ENCODE data around the gene LRGUK. TPM values are rescaled to one million over a fixed set of nuclear protein-coding genes. Genes with fewer than 3 reads are reported as not detected.

LRGUK gene
- total RNA-seq, 1 experiment from 2014 or later = 1.5 TPM

DNA sequence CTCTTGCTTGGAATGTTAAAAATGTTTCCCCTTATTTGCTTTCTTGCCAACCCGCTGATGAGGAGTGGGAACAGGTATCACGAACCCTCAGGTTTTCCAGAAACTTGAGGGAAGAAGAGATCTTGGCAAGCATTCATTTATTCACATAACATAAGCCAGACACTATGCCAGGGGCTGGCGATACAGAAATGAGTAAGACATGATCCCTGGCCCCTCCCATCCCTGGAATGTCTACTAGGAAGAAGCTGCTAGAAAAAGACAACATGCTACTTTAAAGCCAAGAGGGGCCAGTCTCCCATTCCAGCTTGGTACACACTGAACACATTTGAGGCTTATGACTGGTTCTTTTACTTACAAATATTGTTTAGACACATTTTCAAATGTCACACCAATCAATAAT is 163.1 kb downstream of the LRGUK start:
- H2BK5ac ChIP-seq (ENCODE audit: insufficient read length, low read length) = no peak overlapping the region
- no peak overlapping the region for H2BK20ac ChIP-seq (ENCODE audit: low read depth, low read length, poor library complexity, severe bottlenecking)
- H3K9ac ChIP-seq (ENCODE audit: extremely low read depth, insufficient read length, low read length) = no peak overlapping the region
- H3K4me1 ChIP-seq (ENCODE audit: insufficient read depth, low read length) = no peaks in the 10 kb centered on the region
- no peak overlapping the region for H3K14ac ChIP-seq (ENCODE audit: insufficient read depth, low read length)
- H3K23ac ChIP-seq (ENCODE audit: insufficient read length, low read depth, low read length) = no peak overlapping the region
- no peak overlapping the region for H2BK120ac ChIP-seq (ENCODE audit: low read depth, low read length, poor library complexity, severe bottlenecking)
- no peak overlapping the region for H3K27ac ChIP-seq (ENCODE audit: insufficient read length, low read depth, low read length)
- no peaks in the 10 kb centered on the region for H3K9me3 Mint-ChIP-seq
- H3K56ac ChIP-seq (ENCODE audit: insufficient read length, low read depth, low read length) = no peak overlapping the region
- no peak overlapping the region for H3K18ac ChIP-seq (ENCODE audit: insufficient read length, low read depth, low read length)
- DNase-seq = no peak
- H3K27me3 ChIP-seq (ENCODE audit: insufficient read depth, low read length) = no peaks in the 10 kb centered on the region
- H2BK12ac ChIP-seq (ENCODE audit: insufficient read length, low read depth, low read length) = no peak overlapping the region
- no peaks in the 10 kb centered on the region for H3K79me1 ChIP-seq (ENCODE audit: insufficient read depth, low read depth, low read length, poor library complexity, severe bottlenecking)
- H3T11ph ChIP-seq (ENCODE audit: low read length) = no peak overlapping the region
- H2AFZ ChIP-seq (ENCODE audit: low read length) = no peak overlapping the region
- no peak overlapping the region for H2AK5ac ChIP-seq (ENCODE audit: insufficient read length, low read length)
- H3K27ac Mint-ChIP-seq = no peak overlapping the region
- H4K8ac ChIP-seq (replicated peaks; ENCODE audit: insufficient read length, low read depth, low read length) = no peak overlapping the region
- H3K4me1 Mint-ChIP-seq = peaks cover 9 to 11% of the 10 kb centered on the region in 2 experiments; a peak in 3 of 4 replicates
- no peak overlapping the region for H3K4me3 Mint-ChIP-seq
- no peaks in the 10 kb centered on the region for H3K23me2 ChIP-seq (ENCODE audit: insufficient read length, low read depth, low read length, poor library complexity, severe bottlenecking)
- H3K79me2 ChIP-seq (ENCODE audit: insufficient read depth, low read length) = no peaks in the 10 kb centered on the region
- H3K4me2 ChIP-seq (ENCODE audit: insufficient read depth, insufficient read length, low read length) = no peak overlapping the region
- TF ChIP-seq, protein P1, sequence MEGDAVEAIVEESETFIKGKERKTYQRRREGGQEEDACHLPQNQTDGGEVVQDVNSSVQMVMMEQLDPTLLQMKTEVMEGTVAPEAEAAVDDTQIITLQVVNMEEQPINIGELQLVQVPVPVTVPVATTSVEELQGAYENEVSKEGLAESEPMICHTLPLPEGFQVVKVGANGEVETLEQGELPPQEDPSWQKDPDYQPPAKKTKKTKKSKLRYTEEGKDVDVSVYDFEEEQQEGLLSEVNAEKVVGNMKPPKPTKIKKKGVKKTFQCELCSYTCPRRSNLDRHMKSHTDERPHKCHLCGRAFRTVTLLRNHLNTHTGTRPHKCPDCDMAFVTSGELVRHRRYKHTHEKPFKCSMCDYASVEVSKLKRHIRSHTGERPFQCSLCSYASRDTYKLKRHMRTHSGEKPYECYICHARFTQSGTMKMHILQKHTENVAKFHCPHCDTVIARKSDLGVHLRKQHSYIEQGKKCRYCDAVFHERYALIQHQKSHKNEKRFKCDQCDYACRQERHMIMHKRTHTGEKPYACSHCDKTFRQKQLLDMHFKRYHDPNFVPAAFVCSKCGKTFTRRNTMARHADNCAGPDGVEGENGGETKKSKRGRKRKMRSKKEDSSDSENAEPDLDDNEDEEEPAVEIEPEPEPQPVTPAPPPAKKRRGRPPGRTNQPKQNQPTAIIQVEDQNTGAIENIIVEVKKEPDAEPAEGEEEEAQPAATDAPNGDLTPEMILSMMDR (conservative IDR thresholded peaks at IDR 0.05) = no peak
- H4K5ac ChIP-seq (ENCODE audit: insufficient read length, low read depth, low read length) = no peak overlapping the region
- H4K20me1 ChIP-seq (ENCODE audit: control insufficient read depth, insufficient read depth, insufficient read length) = no peaks in the 10 kb centered on the region
- H4K91ac ChIP-seq (ENCODE audit: insufficient read length, low read depth, low read length) = no peak overlapping the region
- no peaks in the 10 kb centered on the region for H3K9me3 ChIP-seq (ENCODE audit: control insufficient read depth, low read depth, low read length)
- H3K36me3 Mint-ChIP-seq (ENCODE audit: insufficient read depth in 1 of 3, low read depth in 3 of 3) = peaks cover 12 to 18% (median 15%) of the 10 kb centered on the region in 3 experiments; a peak in 6 of 7 replicates
- H3K4ac ChIP-seq (ENCODE audit: low read depth, low read length) = no peak overlapping the region
- WGBS (ENCODE audit: extremely low coverage, insufficient read length, low lambda C conversion rate) = no CpG with 5 or more reads among the region's 3 CpGs
- no peaks in the 10 kb centered on the region for H3K27me3 Mint-ChIP-seq (ENCODE audit: low read depth)
- H2BK15ac ChIP-seq (ENCODE audit: low read depth, low read length) = no peak overlapping the region
